HCT116 (cell line): ENCODE results near the gene KDSR.

Experiments
- CBX3 ChIP-seq: IDR thresholded peaks from 2 replicates; pipeline ENCODE4 v1.6.1; 2012; ENCODE audit warnings: low read depth
- CEBPB ChIP-seq: IDR thresholded peaks from 2 replicates; pipeline ENCODE4 v1.6.1; 2012; ENCODE audit warnings: low read depth
- ELF1 ChIP-seq: IDR thresholded peaks from 2 replicates; pipeline ENCODE4 v1.6.1; 2012; ENCODE audit warnings: low read depth, borderline replicate concordance
- EZH2 ChIP-seq: fragments of 200-600 bp; sonication (generic); IDR thresholded peaks from 2 replicates; pipeline ENCODE4 v1.6.1; 2017; ENCODE audit warnings: antibody characterized with exemption, mixed run types
- EZH2phosphoT487 ChIP-seq: fragments of 200-600 bp; IDR thresholded peaks from 2 replicates; pipeline ENCODE4 v1.6.1; 2018; ENCODE audit warnings: antibody characterized with exemption, borderline replicate concordance
- JUND ChIP-seq: IDR thresholded peaks from 2 replicates; pipeline ENCODE4 v1.6.1; 2012
- POLR2A ChIP-seq: IDR thresholded peaks from 2 replicates; pipeline ENCODE4 v1.7.0; 2011; ENCODE audit warnings: borderline replicate concordance; ENCODE audit not compliant: insufficient read depth, insufficient read length; ENCODE audit errors: extremely low read depth
- POLR2AphosphoS5 ChIP-seq: IDR thresholded peaks from 2 replicates; pipeline ENCODE4 v1.6.1; 2011; ENCODE audit warnings: mild to moderate bottlenecking, low read depth, low read length, moderate library complexity
- SIN3A ChIP-seq: IDR thresholded peaks from 2 replicates; pipeline ENCODE4 v1.6.1; 2012; ENCODE audit warnings: low read depth
- SP1 ChIP-seq: IDR thresholded peaks from 2 replicates; pipeline ENCODE4 v1.6.1; 2012; ENCODE audit warnings: low read depth
- YY1 ChIP-seq: IDR thresholded peaks from 2 replicates; pipeline ENCODE4 v1.6.1; 2011; ENCODE audit warnings: low read length, low read depth, moderate library complexity, mild to moderate bottlenecking; ENCODE audit not compliant: insufficient replicate concordance; ENCODE audit errors: extremely low read depth
- TF ChIP-seq, protein P1 (sequence below), 3 experiments: fragments of 200-600 bp in 1 of 3; sonication (generic) in 1 of 3; IDR thresholded peaks in 2 of 3; conservative IDR thresholded peaks in 1 of 3; 2 replicates each; pipeline ENCODE4 v1.5.1; 2012 to 2017; ENCODE audit warnings: low read depth in 2 of 3, low read length in 2 of 3, antibody characterized with exemption in 1 of 3, borderline replicate concordance in 1 of 3, control low read depth in 1 of 3, mild to moderate bottlenecking in 1 of 3, mixed read lengths in 1 of 3, mixed run types in 1 of 3, moderate library complexity in 1 of 3; ENCODE audit not compliant: insufficient read depth in 1 of 3
- TF ChIP-seq, protein P2 (sequence below): IDR thresholded peaks from 2 replicates; pipeline ENCODE4 v1.6.1; 2012
- TF ChIP-seq, protein P3 (sequence below): IDR thresholded peaks from 2 replicates; pipeline ENCODE4 v1.6.1; 2012; ENCODE audit warnings: low read depth

DNA sequence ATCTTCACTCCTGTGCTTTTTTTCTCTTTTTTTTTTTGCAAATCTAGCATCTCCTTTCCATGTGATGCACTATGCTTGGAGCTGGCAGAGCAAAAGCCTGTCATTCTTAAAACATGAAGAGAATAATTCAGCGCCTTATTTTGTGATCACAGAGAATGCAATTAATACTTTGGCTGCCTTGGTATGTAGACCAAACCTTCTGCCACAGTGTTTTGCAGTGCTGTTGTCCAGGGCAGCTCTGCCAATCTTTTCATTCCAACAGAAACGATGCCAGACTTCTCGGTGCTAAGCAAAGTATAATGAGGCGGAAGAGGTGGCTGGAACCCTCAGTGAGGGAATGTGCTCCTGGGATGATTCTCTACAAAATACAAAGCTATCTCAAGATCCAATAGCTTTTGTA, 73.1 kb downstream of the KDSR start:
- TF ChIP-seq POLR2A: no peak
- TF ChIP-seq, protein P1, sequence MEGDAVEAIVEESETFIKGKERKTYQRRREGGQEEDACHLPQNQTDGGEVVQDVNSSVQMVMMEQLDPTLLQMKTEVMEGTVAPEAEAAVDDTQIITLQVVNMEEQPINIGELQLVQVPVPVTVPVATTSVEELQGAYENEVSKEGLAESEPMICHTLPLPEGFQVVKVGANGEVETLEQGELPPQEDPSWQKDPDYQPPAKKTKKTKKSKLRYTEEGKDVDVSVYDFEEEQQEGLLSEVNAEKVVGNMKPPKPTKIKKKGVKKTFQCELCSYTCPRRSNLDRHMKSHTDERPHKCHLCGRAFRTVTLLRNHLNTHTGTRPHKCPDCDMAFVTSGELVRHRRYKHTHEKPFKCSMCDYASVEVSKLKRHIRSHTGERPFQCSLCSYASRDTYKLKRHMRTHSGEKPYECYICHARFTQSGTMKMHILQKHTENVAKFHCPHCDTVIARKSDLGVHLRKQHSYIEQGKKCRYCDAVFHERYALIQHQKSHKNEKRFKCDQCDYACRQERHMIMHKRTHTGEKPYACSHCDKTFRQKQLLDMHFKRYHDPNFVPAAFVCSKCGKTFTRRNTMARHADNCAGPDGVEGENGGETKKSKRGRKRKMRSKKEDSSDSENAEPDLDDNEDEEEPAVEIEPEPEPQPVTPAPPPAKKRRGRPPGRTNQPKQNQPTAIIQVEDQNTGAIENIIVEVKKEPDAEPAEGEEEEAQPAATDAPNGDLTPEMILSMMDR (IDR thresholded peaks at IDR 0.05 in 2 of 3, conservative IDR thresholded peaks at IDR 0.05 in 1 of 3; ENCODE audit: borderline replicate concordance in 1 of 3, insufficient read depth in 1 of 3, low read depth in 2 of 3, low read length in 2 of 3): no peak
- no peak for TF ChIP-seq ELF1
- TF ChIP-seq, protein P2, sequence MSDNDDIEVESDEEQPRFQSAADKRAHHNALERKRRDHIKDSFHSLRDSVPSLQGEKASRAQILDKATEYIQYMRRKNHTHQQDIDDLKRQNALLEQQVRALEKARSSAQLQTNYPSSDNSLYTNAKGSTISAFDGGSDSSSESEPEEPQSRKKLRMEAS: no peak
- TF ChIP-seq YY1: no peak
- no peak for TF ChIP-seq SIN3A
- TF ChIP-seq, protein P3, sequence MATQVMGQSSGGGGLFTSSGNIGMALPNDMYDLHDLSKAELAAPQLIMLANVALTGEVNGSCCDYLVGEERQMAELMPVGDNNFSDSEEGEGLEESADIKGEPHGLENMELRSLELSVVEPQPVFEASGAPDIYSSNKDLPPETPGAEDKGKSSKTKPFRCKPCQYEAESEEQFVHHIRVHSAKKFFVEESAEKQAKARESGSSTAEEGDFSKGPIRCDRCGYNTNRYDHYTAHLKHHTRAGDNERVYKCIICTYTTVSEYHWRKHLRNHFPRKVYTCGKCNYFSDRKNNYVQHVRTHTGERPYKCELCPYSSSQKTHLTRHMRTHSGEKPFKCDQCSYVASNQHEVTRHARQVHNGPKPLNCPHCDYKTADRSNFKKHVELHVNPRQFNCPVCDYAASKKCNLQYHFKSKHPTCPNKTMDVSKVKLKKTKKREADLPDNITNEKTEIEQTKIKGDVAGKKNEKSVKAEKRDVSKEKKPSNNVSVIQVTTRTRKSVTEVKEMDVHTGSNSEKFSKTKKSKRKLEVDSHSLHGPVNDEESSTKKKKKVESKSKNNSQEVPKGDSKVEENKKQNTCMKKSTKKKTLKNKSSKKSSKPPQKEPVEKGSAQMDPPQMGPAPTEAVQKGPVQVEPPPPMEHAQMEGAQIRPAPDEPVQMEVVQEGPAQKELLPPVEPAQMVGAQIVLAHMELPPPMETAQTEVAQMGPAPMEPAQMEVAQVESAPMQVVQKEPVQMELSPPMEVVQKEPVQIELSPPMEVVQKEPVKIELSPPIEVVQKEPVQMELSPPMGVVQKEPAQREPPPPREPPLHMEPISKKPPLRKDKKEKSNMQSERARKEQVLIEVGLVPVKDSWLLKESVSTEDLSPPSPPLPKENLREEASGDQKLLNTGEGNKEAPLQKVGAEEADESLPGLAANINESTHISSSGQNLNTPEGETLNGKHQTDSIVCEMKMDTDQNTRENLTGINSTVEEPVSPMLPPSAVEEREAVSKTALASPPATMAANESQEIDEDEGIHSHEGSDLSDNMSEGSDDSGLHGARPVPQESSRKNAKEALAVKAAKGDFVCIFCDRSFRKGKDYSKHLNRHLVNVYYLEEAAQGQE: no peak
- TF ChIP-seq EZH2phosphoT487: no peak
- TF ChIP-seq EZH2: no peak
- no peak for TF ChIP-seq JUND
- no peak for TF ChIP-seq CEBPB
- TF ChIP-seq POLR2AphosphoS5: no peak
- TF ChIP-seq SP1: no peak
- no peak for TF ChIP-seq CBX3
